ENCODE results near the gene PLCD3.

PLCD3 gene

DNA sequence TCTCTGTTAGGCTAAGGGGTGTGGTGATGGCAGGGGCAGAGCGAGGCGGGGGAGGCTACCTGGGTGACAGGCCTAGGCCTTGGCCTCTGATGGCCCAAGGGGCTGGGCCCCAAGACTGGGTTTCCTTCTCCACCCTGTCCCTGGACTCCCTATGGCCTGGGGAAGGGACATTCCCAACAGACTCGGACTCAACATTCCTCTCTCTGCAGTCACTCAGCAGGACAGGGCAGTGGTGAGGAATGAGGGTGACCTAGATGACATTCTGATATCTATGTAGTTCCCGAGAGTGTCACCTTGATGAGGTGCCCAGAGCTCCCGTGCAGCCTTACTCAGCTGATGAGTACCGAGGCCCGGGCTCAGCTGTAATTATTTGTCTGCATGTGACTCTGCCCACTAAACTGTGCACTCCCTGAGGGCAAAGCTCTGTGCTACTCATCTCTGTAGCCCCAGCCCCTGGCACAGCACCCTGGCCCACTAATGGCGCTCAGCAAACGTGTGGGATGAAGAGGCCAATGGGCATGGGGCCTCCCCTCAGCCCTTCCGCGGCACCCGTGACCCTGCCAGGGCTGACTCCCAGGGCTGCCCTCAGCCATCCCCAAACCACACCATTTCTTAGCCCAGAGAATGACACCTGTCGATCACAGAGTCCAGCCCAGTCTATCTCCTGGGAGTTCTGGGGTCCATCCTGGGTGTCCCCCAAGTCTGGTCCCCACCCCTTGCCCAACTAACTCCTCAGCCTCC lies 2.2 kb downstream of the PLCD3 start:
- Histone ChIP-seq H3K27me3 (ENCODE audit: insufficient read depth, low read depth) (no peaks in the 10 kb centered on the region), H3K79me2 (ENCODE audit: insufficient read depth, low read depth) (no peaks in the 10 kb centered on the region), H3K9ac (no peak overlapping the region), H3K27ac (no peak overlapping the region), H3K4me2 (no peak overlapping the region), H3K4me3 (IDR thresholded peaks at IDR 0.05; ENCODE audit: insufficient read depth, low read depth, low read length) (no peak overlapping the region), H3K4me1 (ENCODE audit: low read depth, poor library complexity, severe bottlenecking) (peaks cover 3% of the 10 kb centered on the region), H4K20me1 (ENCODE audit: insufficient read depth) (no peaks in the 10 kb centered on the region), H2AFZ (ENCODE audit: low read depth) (no peak overlapping the region), H3K36me3 (ENCODE audit: insufficient read depth) (no peaks in the 10 kb centered on the region)
- TF ChIP-seq, protein P1, sequence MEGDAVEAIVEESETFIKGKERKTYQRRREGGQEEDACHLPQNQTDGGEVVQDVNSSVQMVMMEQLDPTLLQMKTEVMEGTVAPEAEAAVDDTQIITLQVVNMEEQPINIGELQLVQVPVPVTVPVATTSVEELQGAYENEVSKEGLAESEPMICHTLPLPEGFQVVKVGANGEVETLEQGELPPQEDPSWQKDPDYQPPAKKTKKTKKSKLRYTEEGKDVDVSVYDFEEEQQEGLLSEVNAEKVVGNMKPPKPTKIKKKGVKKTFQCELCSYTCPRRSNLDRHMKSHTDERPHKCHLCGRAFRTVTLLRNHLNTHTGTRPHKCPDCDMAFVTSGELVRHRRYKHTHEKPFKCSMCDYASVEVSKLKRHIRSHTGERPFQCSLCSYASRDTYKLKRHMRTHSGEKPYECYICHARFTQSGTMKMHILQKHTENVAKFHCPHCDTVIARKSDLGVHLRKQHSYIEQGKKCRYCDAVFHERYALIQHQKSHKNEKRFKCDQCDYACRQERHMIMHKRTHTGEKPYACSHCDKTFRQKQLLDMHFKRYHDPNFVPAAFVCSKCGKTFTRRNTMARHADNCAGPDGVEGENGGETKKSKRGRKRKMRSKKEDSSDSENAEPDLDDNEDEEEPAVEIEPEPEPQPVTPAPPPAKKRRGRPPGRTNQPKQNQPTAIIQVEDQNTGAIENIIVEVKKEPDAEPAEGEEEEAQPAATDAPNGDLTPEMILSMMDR (conservative IDR thresholded peaks at IDR 0.05; ENCODE audit: low read depth, low read length), result no peak

DNA sequence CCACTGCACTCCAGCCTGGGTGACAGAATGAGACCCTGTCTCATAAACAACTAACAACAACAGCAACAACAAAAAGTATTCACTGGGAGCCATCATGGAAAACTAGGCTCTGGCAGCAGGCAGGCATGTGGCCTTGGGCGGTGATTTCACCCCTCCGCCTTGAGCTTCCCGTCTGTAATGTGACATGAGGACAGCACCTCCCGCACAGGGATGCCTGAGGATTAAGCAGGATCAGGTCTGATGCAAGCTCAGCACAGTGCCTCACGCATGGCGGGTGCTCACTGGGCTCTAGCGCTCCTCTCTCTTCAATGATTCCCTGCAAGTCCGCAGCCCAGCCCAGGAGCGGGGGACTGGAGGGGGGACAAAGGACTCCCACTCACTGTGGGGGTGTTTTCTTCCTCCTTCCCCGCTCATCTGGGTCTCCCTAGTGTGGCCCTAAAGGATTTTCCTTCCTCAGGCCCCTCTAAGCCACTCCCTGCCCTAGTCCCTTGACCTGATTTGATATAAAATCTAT lies 2.8 kb downstream of the PLCD3 start:
- no peak overlapping the region for H3K4me2 ChIP-seq
- no peak overlapping the region for H3K9ac ChIP-seq
- no peaks in the 10 kb centered on the region for H3K36me3 ChIP-seq (ENCODE audit: insufficient read depth)
- TF ChIP-seq, protein P1 (conservative IDR thresholded peaks at IDR 0.05; ENCODE audit: low read depth, low read length), result no peak
- no peak overlapping the region for H2AFZ ChIP-seq (ENCODE audit: low read depth)
- no peak overlapping the region for H3K4me3 ChIP-seq (IDR thresholded peaks at IDR 0.05; ENCODE audit: insufficient read depth, low read depth, low read length)
- H4K20me1 ChIP-seq (ENCODE audit: insufficient read depth), result no peaks in the 10 kb centered on the region
- no peak overlapping the region for H3K27ac ChIP-seq
- peaks cover 3% of the 10 kb centered on the region for H3K4me1 ChIP-seq (ENCODE audit: low read depth, poor library complexity, severe bottlenecking)
- no peaks in the 10 kb centered on the region for H3K79me2 ChIP-seq (ENCODE audit: insufficient read depth, low read depth)
- no peaks in the 10 kb centered on the region for H3K27me3 ChIP-seq (ENCODE audit: insufficient read depth, low read depth)

DNA sequence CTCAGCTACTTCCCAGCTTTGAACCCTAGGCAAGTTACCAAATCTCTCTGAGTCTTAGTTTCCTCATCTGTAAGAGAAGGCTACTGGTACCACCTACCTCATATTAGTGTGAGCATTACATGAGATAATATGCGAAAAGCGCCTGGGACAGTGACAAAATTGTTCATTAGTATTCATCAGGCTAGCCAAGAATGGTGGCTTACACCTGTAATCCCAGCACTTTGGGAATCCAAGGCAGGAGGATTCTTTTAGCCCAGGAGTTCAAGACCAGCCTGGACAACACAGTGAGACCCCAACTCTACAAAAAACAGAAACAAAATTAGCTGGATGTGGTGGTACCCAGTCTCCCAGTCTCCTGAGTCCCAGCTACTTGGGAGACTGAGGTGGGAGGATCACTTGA lies 3.3 kb downstream of the PLCD3 start:
- no peaks in the 10 kb centered on the region for H3K79me2 ChIP-seq (ENCODE audit: insufficient read depth, low read depth)

DNA sequence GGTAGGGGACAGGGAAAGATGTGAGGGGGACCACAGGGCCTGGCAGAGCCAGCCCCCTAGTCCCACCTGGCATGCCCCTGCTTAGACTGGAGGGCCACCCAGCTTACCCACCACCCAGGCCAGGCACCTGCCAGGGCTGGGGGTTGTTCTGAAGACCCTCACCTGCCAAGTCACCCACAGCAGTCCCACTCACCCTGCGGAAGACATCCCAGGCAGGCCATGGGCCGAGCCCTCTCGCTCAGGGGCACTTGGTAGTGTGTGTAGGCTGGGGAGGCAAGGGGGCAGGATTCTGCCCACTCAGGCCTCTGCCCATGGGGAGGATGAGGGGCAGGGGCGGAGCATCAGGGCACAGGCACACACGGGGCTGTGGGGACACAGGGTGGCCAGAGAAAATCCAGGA lies 4.0 kb downstream of the PLCD3 start:
- Histone ChIP-seq H2AFZ (ENCODE audit: low read depth) (no peak overlapping the region), H3K27ac (no peak overlapping the region), H3K4me1 (ENCODE audit: low read depth, poor library complexity, severe bottlenecking) (peaks cover 3% of the 10 kb centered on the region), H3K79me2 (ENCODE audit: insufficient read depth, low read depth) (no peaks in the 10 kb centered on the region), H3K9ac (no peak overlapping the region), H4K20me1 (ENCODE audit: insufficient read depth) (no peaks in the 10 kb centered on the region), H3K4me3 (IDR thresholded peaks at IDR 0.05; ENCODE audit: insufficient read depth, low read depth, low read length) (no peak overlapping the region), H3K36me3 (ENCODE audit: insufficient read depth) (no peaks in the 10 kb centered on the region), H3K4me2 (no peak overlapping the region), H3K27me3 (ENCODE audit: insufficient read depth, low read depth) (no peaks in the 10 kb centered on the region)
- TF ChIP-seq, protein P1 (conservative IDR thresholded peaks at IDR 0.05; ENCODE audit: low read depth, low read length), result no peak

More for the DNA sequence above, 3.3 kb downstream of the PLCD3 start:
- TF ChIP-seq, protein P1 (conservative IDR thresholded peaks at IDR 0.05; ENCODE audit: low read depth, low read length), result no peak
- H3K4me3 ChIP-seq (IDR thresholded peaks at IDR 0.05; ENCODE audit: insufficient read depth, low read depth, low read length), result no peak overlapping the region
- peaks cover 3% of the 10 kb centered on the region for H3K4me1 ChIP-seq (ENCODE audit: low read depth, poor library complexity, severe bottlenecking)
- H3K27me3 ChIP-seq (ENCODE audit: insufficient read depth, low read depth), result no peaks in the 10 kb centered on the region
- no peaks in the 10 kb centered on the region for H4K20me1 ChIP-seq (ENCODE audit: insufficient read depth)
- no peak overlapping the region for H3K27ac ChIP-seq
- H3K9ac ChIP-seq, result no peak overlapping the region
- no peaks in the 10 kb centered on the region for H3K36me3 ChIP-seq (ENCODE audit: insufficient read depth)
- no peak overlapping the region for H3K4me2 ChIP-seq
- no peak overlapping the region for H2AFZ ChIP-seq (ENCODE audit: low read depth)
